Umbilical cord (tissue), 2 donors: ENCODE results near the gene ATP7A. TPM values are rescaled to one million over a fixed set of nuclear protein-coding genes. Genes with fewer than 3 reads are reported as not detected.
"Not testable (repeated sequence)": the region's sequence is repeated elsewhere in the genome, so short reads cannot be mapped to it uniquely, and the experiment has no call there.

Source experiments
- DNase-seq: peaks from one replicate; pipeline ENCODE4 v3.0.0-alpha.2; 2015; ENCODE audit warnings: low spot score
- total RNA-seq: library from RNA; depleted of rRNA; stranded (reverse); fragments of >200 nt; gene quantifications from one replicate; pipeline ENCODE4 v1.2.3, GENCODE V29; 2014; ENCODE audit warnings: low replicate concordance; ENCODE audit not compliant: insufficient read depth

ATP7A gene
- total RNA-seq, 1 donor from 2014 or later = 15.6 TPM

GRCh38 chrX:78029663-78030062 is 119.2 kb downstream of the ATP7A start:
- peak; percentile 23 for DNase-seq

GRCh38 chrX:78035061-78035460 is 124.6 kb downstream of the ATP7A start:
- DNase-seq = no peak

GRCh38 chrX:78037881-78038280 is 127.4 kb downstream of the ATP7A start:
- no peak for DNase-seq

- no peak for DNase-seq
These were observed 132.1 kb downstream of the ATP7A start for GRCh38 chrX:78042601-78043000.

- no peak for DNase-seq
These were observed 135.9 kb downstream of the ATP7A start for GRCh38 chrX:78046362-78046761.

- DNase-seq = no peak
These were observed 137.6 kb downstream of the ATP7A start for GRCh38 chrX:78048052-78048451.

GRCh38 chrX:78063687-78064086 is 153.2 kb downstream of the ATP7A start:
- DNase-seq = no peak

GRCh38 chrX:78064152-78064551 is 153.7 kb downstream of the ATP7A start:
- no peak for DNase-seq

GRCh38 chrX:78064698-78065601 is 154.5 kb downstream of the ATP7A start:
- peak; percentile 0 for DNase-seq

- no peak for DNase-seq
These were observed 155.6 kb downstream of the ATP7A start for GRCh38 chrX:78066110-78066509.

- no peak for DNase-seq
These were observed 160.8 kb downstream of the ATP7A start for GRCh38 chrX:78071331-78071730.

GRCh38 chrX:78073147-78074077 is 162.9 kb downstream of the ATP7A start:
- DNase-seq = not testable (repeated sequence)

- no peak for DNase-seq
These were observed 163.6 kb downstream of the ATP7A start for GRCh38 chrX:78074088-78074487.

GRCh38 chrX:78075787-78076389 is 165.4 kb downstream of the ATP7A start:
- DNase-seq = no peak

GRCh38 chrX:78081413-78081812 is 170.9 kb downstream of the ATP7A start:
- DNase-seq = not testable (repeated sequence)

- DNase-seq = no peak
These were observed 181.8 kb downstream of the ATP7A start for GRCh38 chrX:78092296-78092695.

GRCh38 chrX:78098108-78098507 is 187.6 kb downstream of the ATP7A start:
- no peak for DNase-seq

Other genes with a start within 250 kb of the ATP7A start
- 142 TPM for gene ATRX, start 124.5 kb upstream of the ATP7A start, total RNA-seq
- 55.6 TPM for gene MAGT1, start 15.3 kb upstream of the ATP7A start, total RNA-seq
- gene COX7B, start 11.2 kb upstream of the ATP7A start, total RNA-seq = 104 TPM
- not detected for gene PGAM4, start 58.9 kb downstream of the ATP7A start, total RNA-seq
- gene PGK1, start 193.6 kb downstream of the ATP7A start, total RNA-seq = 203 TPM
- gene TAF9B, start 229.0 kb downstream of the ATP7A start, total RNA-seq = 23.4 TPM